Middle frontal gyrus (tissue), 1 donor: ENCODE data around the gene PIAS4.

Experiments used
- DNase-seq: peaks from one replicate; pipeline ENCODE4 v3.0.0-alpha.2; 2015; ENCODE audit warnings: low spot score; ENCODE audit errors: extremely low spot score

Gene PIAS4

GRCh38 chr19:4057931-4058692, 50.6 kb downstream of the PIAS4 start:
- no peak for DNase-seq

- peak; percentile 41 for DNase-seq
These were observed 51.3 kb downstream of the PIAS4 start for GRCh38 chr19:4058693-4059452.

- DNase-seq, result no peak
These were observed 51.9 kb downstream of the PIAS4 start for GRCh38 chr19:4059453-4059871.

GRCh38 chr19:4059891-4060620, 52.5 kb downstream of the PIAS4 start:
- no peak for DNase-seq

GRCh38 chr19:4060621-4061177, 53.2 kb downstream of the PIAS4 start:
- DNase-seq, result no peak

GRCh38 chr19:4061178-4061682, 53.7 kb downstream of the PIAS4 start:
- no peak for DNase-seq

- DNase-seq, result no peak
These were observed 54.3 kb downstream of the PIAS4 start for GRCh38 chr19:4061683-4062418.

GRCh38 chr19:4062419-4063368, 55.2 kb downstream of the PIAS4 start:
- DNase-seq, result no peak

- DNase-seq, result no peak
These were observed 56.0 kb downstream of the PIAS4 start for GRCh38 chr19:4063369-4064148.

GRCh38 chr19:4064149-4064495, 56.6 kb downstream of the PIAS4 start:
- no peak for DNase-seq

GRCh38 chr19:4064496-4065260, 57.1 kb downstream of the PIAS4 start:
- DNase-seq, result no peak

- peak; percentile 92 for DNase-seq
These were observed 58.1 kb downstream of the PIAS4 start for GRCh38 chr19:4065430-4066175.

GRCh38 chr19:4066176-4066606, 58.7 kb downstream of the PIAS4 start:
- DNase-seq, result peak; percentile 42

GRCh38 chr19:4066682-4067395, 59.3 kb downstream of the PIAS4 start, which contains the start of gene ZBTB7A:
Gene ZBTB7A (minus strand): TSS chr19:4066899. CDS start chr19:4055232, 11,667 bp downstream.
- no peak for DNase-seq

GRCh38 chr19:4067396-4068046, 60.0 kb downstream of the PIAS4 start:
- no peak for DNase-seq
